Kidney (tissue), 14 donors: ENCODE measurements around the gene PTPRK. TPM values are rescaled to one million over a fixed set of nuclear protein-coding genes. Genes with fewer than 3 reads are reported as not detected.

Experiments
- DNase-seq, 5 donors: peaks; one replicate each; pipeline ENCODE4 v3.0.0-alpha.2; 2013 to 2020
- FAIRE-seq: peaks from 2 replicates; lab custom pipeline; 2012; peaks lifted over from hg19 to GRCh38; lab: Jason Lieb, UNC
- H3K27ac ChIP-seq, 2 donors: one replicate each; pipeline ENCODE4 v1.7.0; 2013; ENCODE audit warnings: low read depth in 2 of 2, low read length in 2 of 2, inconsistent platforms in 1 of 2
- H3K27me3 ChIP-seq: one replicate; pipeline ENCODE4 v1.7.1; 2013; ENCODE audit warnings: low read length, inconsistent platforms; ENCODE audit not compliant: control insufficient read depth, insufficient read depth
- H3K36me3 ChIP-seq, 3 donors: one replicate each; pipeline versions ENCODE4 v1.7.0 to v1.7.1; 2013; ENCODE audit warnings: low read length in 3 of 3, control low read depth in 1 of 3, inconsistent platforms in 1 of 3; ENCODE audit not compliant: insufficient read depth in 3 of 3, control insufficient read depth in 2 of 3
- H3K4me1 ChIP-seq, 3 donors: one replicate each; pipeline versions ENCODE4 v1.7.0 to v1.7.1; 2013; ENCODE audit warnings: low read length in 3 of 3, inconsistent platforms in 1 of 3, low read depth in 1 of 3; ENCODE audit not compliant: control insufficient read depth in 2 of 3, insufficient read depth in 2 of 3
- H3K4me3 ChIP-seq, 3 donors: one replicate each; pipeline versions ENCODE4 v1.7.0 to v1.8.1; 2013; ENCODE audit warnings: low read length in 3 of 3, control low read depth in 1 of 3, inconsistent platforms in 1 of 3
- H3K9ac ChIP-seq, 3 donors: one replicate each; pipeline versions ENCODE4 v1.7.0 to v1.7.1; 2013; ENCODE audit warnings: low read length in 3 of 3, control low read depth in 1 of 3, inconsistent platforms in 1 of 3
- H3K9me3 ChIP-seq, 3 donors: one replicate each; pipeline versions ENCODE4 v1.7.0 to v1.7.1; 2013; ENCODE audit warnings: low read length in 3 of 3, control low read depth in 1 of 3, inconsistent platforms in 1 of 3; ENCODE audit not compliant: control insufficient read depth in 2 of 3, insufficient read depth in 1 of 3
- intact Hi-C: fragments of 100-400 bp; cut with DNase I; formaldehyde crosslinking; loops from one replicate; pipeline ENCODE4 v1.11.1; 2022
- polyA plus RNA-seq: library from polyadenylated mRNA; stranded (reverse); fragments of 350-450 nt; fragmentation: Illumina TruSeq; extraction: RNeasy Lipid Tissue Mini Kit (QIAGEN cat#74804); gene quantifications from one replicate; pipeline ENCODE4 v1.2.3, GENCODE V29; 2014; ENCODE audit warnings: low read depth, low replicate concordance; ENCODE audit not compliant: insufficient read depth
- total RNA-seq: library from RNA; stranded (reverse); fragmentation: NEBNext Ultra II Directional; extraction: Animal tissue kit (Norgen Biotek cat#: 25700); gene quantifications from one replicate; pipeline ENCODE4 v1.2.1, GENCODE V29; 2021
- TF ChIP-seq, protein P1 (sequence below): IDR thresholded peaks from 3 replicates; pipeline ENCODE4 v1.5.1; 2012; ENCODE audit warnings: mild to moderate bottlenecking, moderate library complexity, borderline replicate concordance; ENCODE audit not compliant: insufficient read depth; ENCODE audit errors: extremely low read depth
- donor health status: control.
- donor health status: control.
- donor health status: control.
- donor health status: control.
- donor health status: control.
- donor health status: DM: yes; HTN: yes; CAD: no.
- donor health status: Normal renal cell carcinoma (clear cell type).

The PTPRK gene
- total and polyA plus RNA-seq, 2 donors from 2014 or later = 9.2 to 72.8 TPM

DNA sequence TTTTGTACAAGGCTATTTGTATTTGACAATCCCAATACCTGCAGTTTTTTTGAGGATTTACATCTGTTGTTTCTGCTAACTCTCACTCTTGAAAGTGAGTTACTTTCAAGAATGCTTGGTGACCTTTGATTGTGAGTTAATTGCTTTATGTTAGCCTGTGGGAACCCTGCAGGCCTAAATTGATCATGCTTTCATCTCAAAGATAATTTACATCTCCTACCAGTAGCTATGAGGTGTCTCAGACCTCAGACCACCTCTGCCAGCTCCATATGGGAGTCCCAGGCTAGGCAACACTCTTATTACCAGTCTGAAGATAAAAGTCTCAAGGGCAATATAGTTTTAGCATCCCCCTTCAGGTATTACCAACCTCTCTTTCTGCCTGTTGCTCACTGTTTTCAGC lies 503.1 kb downstream of the PTPRK start:
- no peak for DNase-seq
- no peaks in the 10 kb centered on the region for H3K4me1 ChIP-seq
- FAIRE-seq = no peak

DNA sequence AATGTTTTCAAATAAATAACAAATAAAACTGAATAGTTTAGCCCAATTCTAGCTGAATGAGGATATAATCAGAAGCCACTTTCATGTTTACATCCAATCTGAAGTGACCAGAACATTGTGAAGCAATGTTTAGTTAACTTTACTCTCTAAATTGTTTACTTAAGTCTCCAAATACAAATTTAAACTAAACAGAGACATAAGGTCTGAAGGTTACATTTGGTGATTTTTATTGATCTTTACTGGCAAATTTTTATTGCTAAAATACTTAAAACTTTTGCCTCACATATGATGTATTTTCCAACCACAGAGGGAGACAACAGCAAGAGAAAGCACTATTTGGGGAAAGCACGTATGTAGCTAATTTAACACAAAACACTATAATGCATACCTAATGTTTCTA lies 512.7 kb downstream of the PTPRK start:
- TF ChIP-seq, protein P1, sequence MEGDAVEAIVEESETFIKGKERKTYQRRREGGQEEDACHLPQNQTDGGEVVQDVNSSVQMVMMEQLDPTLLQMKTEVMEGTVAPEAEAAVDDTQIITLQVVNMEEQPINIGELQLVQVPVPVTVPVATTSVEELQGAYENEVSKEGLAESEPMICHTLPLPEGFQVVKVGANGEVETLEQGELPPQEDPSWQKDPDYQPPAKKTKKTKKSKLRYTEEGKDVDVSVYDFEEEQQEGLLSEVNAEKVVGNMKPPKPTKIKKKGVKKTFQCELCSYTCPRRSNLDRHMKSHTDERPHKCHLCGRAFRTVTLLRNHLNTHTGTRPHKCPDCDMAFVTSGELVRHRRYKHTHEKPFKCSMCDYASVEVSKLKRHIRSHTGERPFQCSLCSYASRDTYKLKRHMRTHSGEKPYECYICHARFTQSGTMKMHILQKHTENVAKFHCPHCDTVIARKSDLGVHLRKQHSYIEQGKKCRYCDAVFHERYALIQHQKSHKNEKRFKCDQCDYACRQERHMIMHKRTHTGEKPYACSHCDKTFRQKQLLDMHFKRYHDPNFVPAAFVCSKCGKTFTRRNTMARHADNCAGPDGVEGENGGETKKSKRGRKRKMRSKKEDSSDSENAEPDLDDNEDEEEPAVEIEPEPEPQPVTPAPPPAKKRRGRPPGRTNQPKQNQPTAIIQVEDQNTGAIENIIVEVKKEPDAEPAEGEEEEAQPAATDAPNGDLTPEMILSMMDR = no peak
- no peak overlapping the region for H3K27ac ChIP-seq
- peaks cover 0 to 4% (median 0%) of the 10 kb centered on the region in 3 donors for H3K36me3 ChIP-seq
- H3K9me3 ChIP-seq = no peaks in the 10 kb centered on the region
- intact Hi-C loops = no loop called here
- H3K27me3 ChIP-seq = no peaks in the 10 kb centered on the region
- no peaks in the 10 kb centered on the region for H3K4me1 ChIP-seq
- no peak for DNase-seq
- no peak overlapping the region for H3K9ac ChIP-seq
- no peak overlapping the region for H3K4me3 ChIP-seq
- no peak for FAIRE-seq

More for the DNA sequence above, 503.1 kb downstream of the PTPRK start:
- TF ChIP-seq, protein P1 = no peak
- Histone ChIP-seq H3K27ac (no peak overlapping the region), H3K9me3 (no peaks in the 10 kb centered on the region), H3K4me3 (no peak overlapping the region), H3K9ac (no peak overlapping the region), H3K36me3 (no peaks in the 10 kb centered on the region), H3K27me3 (no peaks in the 10 kb centered on the region)
- intact Hi-C loops = no loop called here

DNA sequence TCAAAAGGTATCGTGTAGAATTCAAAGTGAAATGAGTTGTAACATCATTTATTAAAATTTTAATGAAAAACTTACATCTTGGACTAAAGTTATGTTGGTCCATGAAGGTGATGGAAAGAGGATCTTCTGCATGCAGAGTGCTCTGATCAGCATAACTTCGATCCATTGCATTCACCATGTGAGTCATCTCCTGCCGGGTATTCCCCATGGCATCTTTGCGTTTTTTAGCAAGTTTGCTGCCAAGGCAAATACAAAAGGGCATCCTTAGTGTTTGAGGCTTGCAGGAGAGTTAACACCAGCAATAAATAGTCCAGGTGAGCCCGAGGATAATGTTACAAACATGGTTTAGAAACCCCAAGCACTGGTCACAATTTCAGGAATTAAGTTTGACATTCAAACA lies 515.4 kb downstream of the PTPRK start:
- Histone ChIP-seq H3K27me3 (no peaks in the 10 kb centered on the region), H3K36me3 (peaks cover 0 to 4% (median 0%) of the 10 kb centered on the region in 3 donors), H3K27ac (no peak overlapping the region), H3K4me3 (no peak overlapping the region), H3K9me3 (no peaks in the 10 kb centered on the region), H3K9ac (no peak overlapping the region), H3K4me1 (no peaks in the 10 kb centered on the region)
- TF ChIP-seq, protein P1 = no peak
- FAIRE-seq (no peak), DNase-seq (no peak)
- intact Hi-C loops = no loop called here

DNA sequence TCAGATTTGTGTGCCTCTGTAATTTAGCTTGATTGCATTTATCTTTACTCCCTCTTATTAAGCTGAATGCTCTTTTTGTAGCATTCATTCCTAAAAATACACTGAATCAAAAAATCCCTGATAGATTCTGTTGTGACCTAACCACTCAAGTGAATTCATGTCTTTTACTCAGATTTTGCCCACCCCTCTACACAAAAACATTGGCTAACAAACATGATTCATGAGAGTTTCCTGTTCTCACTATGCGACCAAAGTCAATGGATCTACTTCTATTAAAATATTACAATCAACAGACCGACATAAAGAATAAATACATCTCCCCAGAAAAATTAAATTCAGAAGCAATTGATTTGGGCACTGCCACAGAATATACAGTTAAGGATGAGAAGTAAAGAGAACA lies 520.0 kb downstream of the PTPRK start:
- FAIRE-seq (no peak), DNase-seq (no peak)
- H3K4me3 ChIP-seq = no peak overlapping the region
- no peak overlapping the region for H3K9ac ChIP-seq
- peaks cover 0 to 4% (median 0%) of the 10 kb centered on the region in 3 donors for H3K36me3 ChIP-seq
- H3K9me3 ChIP-seq = no peaks in the 10 kb centered on the region
- H3K27ac ChIP-seq = no peak overlapping the region
- no peaks in the 10 kb centered on the region for H3K27me3 ChIP-seq
- TF ChIP-seq, protein P1 = no peak
- H3K4me1 ChIP-seq = no peaks in the 10 kb centered on the region
- intact Hi-C loops = no loop called here
